Measurements from ENCODE around the gene DDX19B. TPM values are rescaled to one million over a fixed set of nuclear protein-coding genes. Genes with fewer than 3 reads are reported as not detected.
"Not testable (repeated sequence)": the region's sequence is repeated elsewhere in the genome, so short reads cannot be mapped to it uniquely, and the experiment has no call there.

The DDX19B gene
- 27.4 and 32.2 TPM in 2 replicates for total RNA-seq (ENCODE audit: low replicate concordance)
- long read RNA-seq, transcript DDX19B-203 (10 exons, 1,717 nt) = minor isoform, 16 of 175 reads
- long read RNA-seq, transcript DDX19B-201 (12 exons, 3,386 nt) = major isoform, 120 of 175 reads
- long read RNA-seq, transcript DDX19B-202 (11 exons, 1,692 nt) = minor isoform, 10 of 175 reads
- long read RNA-seq, partial matches to known transcripts = 8 of 175 reads
- long read RNA-seq, other reads (novel, unspliced or antisense) = 18 of 175 reads

DNA sequence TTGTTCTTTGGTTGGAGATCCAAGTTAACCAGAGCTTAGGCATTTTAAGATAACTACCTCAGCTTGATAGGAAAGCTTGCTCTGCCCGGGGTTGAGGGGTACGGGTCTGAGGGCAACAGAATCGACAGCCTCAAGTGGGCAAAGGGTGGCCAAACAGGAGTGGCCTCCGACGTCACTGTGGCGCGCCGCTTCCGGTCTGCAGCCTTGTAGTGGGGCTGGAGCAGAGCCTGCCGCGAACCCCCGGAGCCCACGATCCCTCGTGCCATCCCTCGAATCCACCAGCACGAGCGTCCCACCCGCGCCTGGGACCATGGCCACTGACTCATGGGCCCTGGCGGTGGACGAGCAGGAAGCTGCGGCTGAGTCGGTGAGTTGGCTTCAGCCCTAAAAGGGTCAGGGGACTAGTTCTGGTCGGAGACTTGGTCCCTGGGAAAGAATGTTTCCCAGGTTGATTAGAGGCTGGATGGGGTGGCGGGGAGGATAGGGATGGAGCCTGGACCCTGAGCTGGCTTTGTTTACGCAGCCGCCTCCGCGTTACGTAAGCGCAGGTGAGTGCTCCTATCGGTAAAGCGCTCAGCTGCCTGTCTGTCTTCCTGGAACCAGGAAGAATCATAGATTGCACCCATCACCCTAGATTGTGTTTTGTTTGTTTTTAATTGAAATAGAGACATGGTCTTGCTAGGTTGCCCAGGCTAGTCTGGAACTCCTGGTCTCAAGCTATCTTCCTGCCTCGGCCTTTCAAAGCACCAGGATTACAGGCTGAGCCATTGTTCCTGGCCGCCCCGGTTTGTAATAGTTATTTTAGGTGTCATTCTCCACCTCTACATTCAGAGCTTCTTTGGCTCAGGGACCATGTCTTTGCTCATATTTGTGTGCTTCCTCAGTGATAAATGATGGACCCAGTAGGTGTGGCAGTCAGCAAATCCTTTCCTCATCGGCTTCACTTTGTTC, at the start of gene DDX19B:
TSS of gene DDX19B (plus strand) at position 199 of the 951 bp plus-strand sequence. CDS start at position 311, 112 bp downstream.
- H3K9me3 Mint-ChIP-seq = no peaks in the 10 kb centered on the region
- peaks cover 14% of the 10 kb centered on the region for H3K4me1 Mint-ChIP-seq (ENCODE audit: unreplicated experiment)
- peaks cover 27% of the 10 kb centered on the region for H3K36me3 Mint-ChIP-seq
- no peak for TF ChIP-seq CTCF (conservative IDR thresholded peaks at IDR 0.05)
- H3K27me3 Mint-ChIP-seq = no peaks in the 10 kb centered on the region
- DNase-seq (ENCODE audit: extremely low spot score, unreplicated experiment) = no peak
- H3K4me3 Mint-ChIP-seq = peak within 1 kb of the TSS; percentile 90
- H3K27ac Mint-ChIP-seq = peak within 1 kb of the TSS; percentile 96

GRCh38 chr16:70249697-70250096, 49.3 kb upstream of the DDX19B start:
- H3K27me3 Mint-ChIP-seq, H3K9me3 Mint-ChIP-seq: not testable (repeated sequence)

GRCh38 chr16:70250748-70251628, 48.0 kb upstream of the DDX19B start:
- no peak for TF ChIP-seq CTCF (conservative IDR thresholded peaks at IDR 0.05)

More at GRCh38 chr16:70249697-70250096, 49.3 kb upstream of the DDX19B start:
- not testable (repeated sequence) for H3K4me1 Mint-ChIP-seq (ENCODE audit: unreplicated experiment); H3K27ac Mint-ChIP-seq; DNase-seq (ENCODE audit: extremely low spot score, unreplicated experiment)
- H3K36me3 Mint-ChIP-seq = peaks cover 11% of the 10 kb centered on the region
- peak overlapping the region; percentile 66 for H3K4me3 Mint-ChIP-seq

DNA sequence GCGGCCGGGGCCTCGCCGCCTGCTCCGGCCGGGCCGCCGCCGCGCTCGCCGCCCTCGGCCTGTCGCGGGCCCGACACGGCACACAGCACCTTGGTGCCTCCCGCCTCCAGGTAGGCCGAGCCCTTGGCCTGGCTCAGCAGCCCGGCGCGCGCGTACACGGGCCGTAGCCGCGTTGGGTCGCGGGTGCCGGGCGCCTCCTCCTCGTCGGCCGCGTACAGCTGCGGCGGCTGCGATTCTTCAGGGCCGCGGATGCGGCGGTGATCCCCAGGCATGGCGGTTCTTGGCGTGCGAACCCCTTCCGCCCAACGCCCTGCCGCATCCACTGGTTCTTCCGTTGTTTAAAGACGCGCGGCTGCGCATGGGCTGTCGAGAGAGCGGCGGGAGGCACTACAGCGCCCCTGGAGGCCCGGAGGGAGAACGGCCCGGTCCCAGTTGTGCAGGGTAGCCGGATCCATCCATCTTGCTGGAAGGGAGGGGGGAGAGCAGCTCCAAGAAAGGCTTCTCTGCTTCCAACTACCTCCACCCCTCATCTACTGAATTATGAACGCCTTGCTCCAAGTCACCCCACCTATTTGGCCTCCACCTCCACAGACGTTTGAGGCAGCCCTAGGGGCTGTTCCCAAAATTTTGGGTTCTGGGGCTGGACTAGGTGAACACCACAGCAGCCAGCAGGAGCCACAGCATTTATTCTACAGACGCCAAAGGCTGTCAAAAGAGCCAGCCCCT, 47.2 kb upstream of the DDX19B start, which contains the start of gene EXOSC6:
TSS of gene EXOSC6 (minus strand) at position 312 of the 726 bp plus-strand sequence. CDS start at position 272, 40 bp downstream.
- Mint-ChIP-seq H3K36me3 (peaks cover 11% of the 10 kb centered on the region), H3K4me3 (peak within 1 kb of the TSS; percentile 93)

More at GRCh38 chr16:70250748-70251628, 48.0 kb upstream of the DDX19B start:
- Mint-ChIP-seq H3K36me3 (peaks cover 11% of the 10 kb centered on the region), H3K4me1 (ENCODE audit: unreplicated experiment) (peaks cover 4% of the 10 kb centered on the region), H3K9me3 (no peaks in the 10 kb centered on the region), H3K4me3 (peak overlapping the region; percentile 86), H3K27ac (peak overlapping the region; percentile 75), H3K27me3 (no peaks in the 10 kb centered on the region)
- DNase-seq (ENCODE audit: extremely low spot score, unreplicated experiment) = no peak

More for the DNA sequence above, 47.2 kb upstream of the DDX19B start, which contains the start of gene EXOSC6:
- peak; percentile 94 for TF ChIP-seq CTCF (conservative IDR thresholded peaks at IDR 0.05)
- Mint-ChIP-seq H3K9me3 (no peaks in the 10 kb centered on the region), H3K27me3 (no peaks in the 10 kb centered on the region), H3K27ac (peak within 1 kb of the TSS; percentile 93), H3K4me1 (ENCODE audit: unreplicated experiment) (peaks cover 4% of the 10 kb centered on the region)
- DNase-seq (ENCODE audit: extremely low spot score, unreplicated experiment) = peak; percentile 95
